SKM-1 treated with dmso at 0.1 percent for 144 hours (cell line): Measurements from ENCODE around the gene ANO9.
"Not testable (repeated sequence)": the region's sequence is repeated elsewhere in the genome, so short reads cannot be mapped to it uniquely, and the experiment has no call there.

Experiments used
- DNase-seq: peaks from one replicate; lab custom pipeline; 2025; ENCODE audit not compliant: unreplicated experiment; lab: John Stamatoyannopoulos, UW

The ANO9 gene

DNA sequence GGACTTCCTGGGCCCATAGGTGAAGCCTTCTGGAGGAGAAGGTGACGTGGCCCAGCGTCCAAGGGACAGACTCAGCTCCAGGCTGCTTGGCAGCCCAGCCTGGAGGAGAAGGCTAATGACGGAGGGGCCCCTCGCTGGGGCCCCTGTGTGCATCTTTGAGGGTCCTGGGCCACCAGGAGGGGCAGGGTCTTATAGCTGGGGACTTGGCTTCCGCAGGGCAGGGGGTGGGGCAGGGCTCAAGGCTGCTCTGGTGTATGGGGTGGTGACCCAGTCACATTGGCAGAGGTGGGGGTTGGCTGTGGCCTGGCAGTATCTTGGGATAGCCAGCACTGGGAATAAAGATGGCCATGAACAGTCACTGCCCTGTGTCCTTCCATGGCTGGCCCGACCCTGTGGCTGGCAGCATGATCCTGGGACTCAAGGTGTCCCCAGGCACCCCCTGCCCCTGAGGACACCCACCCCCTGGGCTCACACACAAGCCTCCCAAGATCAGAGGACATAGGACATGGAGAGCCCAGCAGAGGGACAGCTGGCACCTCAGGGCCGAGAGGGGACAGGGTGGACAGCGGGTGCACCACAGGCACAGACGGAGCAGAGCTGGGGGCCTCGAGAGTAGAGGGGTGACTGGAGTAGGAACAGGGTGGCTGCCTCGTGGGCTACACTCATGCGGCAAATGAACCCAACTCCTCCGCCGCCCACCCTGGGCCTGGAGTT is 37.1 kb downstream of the ANO9 start:
- no peak for DNase-seq

DNA sequence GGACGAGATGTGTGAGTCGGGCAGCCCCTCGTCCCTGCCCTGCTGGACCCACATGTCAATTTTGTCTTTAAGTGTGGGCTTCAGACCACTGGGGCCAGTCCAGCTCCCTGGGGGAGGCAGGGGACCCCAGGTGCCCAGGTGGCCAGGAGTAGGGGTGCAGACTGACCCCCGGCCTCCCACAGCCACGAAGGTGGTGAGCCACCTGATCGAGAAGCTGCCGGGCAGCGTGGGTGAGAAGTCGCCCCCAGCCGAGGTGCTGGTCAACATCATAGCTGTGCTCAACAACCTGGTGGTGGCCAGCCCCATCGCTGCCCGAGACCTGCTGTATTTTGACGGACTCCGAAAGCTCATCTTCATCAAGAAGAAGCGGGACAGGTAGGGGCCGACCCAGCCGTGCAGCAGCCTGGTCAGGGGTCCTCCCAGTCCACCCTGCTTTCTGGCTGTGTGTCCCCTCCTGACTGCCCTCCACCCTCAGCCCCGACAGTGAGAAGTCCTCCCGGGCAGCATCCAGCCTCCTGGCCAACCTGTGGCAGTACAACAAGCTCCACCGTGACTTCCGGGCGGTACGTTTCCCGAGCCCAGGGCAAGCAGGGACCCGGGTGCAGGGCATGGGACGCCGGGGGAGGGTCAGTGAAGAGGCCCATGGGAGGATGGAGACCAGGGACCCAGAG is 37.9 kb downstream of the ANO9 start:
- DNase-seq = no peak

DNA sequence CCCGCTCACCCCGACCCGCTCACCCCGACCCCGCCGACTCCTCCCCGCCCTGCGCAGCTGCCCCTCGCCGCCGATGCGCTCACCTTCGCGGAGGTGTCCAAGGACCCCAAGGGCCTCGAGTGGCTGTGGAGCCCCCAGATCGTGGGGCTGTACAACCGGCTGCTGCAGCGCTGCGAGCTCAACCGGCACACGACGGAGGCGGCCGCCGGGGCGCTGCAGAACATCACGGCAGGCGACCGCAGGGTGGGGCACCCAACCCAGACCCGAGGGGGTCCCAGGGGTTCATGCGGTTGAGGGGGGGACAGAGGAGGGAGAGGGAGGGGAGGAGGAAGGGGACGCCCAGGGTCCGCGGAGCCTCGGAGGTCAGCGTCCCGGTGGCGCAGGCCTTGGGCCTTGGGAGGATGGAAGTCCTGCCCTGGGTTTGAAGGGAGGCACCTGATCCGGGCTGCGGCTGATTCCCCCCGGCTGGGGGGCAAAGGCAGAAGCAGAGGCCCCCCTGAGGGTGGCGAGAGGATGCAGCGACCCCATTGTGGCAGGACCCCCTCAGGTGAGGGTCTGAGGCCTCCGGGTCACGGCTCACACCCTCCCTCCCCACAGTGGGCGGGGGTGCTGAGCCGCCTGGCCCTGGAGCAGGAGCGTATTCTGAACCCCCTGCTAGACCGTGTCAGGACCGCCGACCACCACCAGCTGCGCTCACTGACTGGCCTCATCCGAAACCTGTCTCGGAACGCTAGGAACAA is 38.6 kb downstream of the ANO9 start:
- no peak for DNase-seq

DNA sequence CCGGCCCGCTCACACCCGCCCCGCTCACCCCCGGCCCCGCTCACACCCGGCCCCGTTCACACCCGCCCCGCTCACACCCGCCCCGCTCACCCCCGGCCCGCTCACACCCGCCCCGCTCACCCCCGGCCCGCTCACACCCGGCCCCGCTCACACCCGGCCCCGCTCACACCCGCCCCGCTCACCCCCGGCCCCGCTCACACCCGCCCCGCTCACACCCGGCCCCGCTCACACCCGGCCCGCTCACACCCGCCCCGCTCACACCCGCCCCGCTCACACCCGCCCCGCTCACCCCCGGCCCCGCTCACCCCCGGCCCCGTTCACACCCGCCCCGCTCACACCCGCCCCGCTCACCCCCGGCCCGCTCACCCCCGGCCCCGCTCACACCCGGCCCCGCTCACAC is 40.6 kb downstream of the ANO9 start:
- DNase-seq = not testable (repeated sequence)

DNA sequence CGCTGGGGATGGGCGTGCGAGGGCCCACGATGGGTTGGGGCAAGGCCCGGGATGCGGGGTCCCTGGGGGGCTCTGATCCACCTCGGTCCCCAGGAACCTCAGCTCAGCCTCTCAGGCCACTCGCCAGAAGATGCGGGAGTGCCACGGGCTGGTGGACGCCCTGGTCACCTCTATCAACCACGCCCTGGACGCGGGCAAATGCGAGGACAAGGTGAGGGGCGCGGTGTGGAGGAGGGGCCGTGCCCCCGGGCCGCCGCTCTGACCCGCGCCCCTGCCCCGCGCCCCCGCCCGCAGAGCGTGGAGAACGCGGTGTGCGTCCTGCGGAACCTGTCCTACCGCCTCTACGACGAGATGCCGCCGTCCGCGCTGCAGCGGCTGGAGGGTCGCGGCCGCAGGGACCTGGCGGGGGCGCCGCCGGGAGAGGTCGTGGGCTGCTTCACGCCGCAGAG is 41.5 kb downstream of the ANO9 start:
- DNase-seq = no peak

DNA sequence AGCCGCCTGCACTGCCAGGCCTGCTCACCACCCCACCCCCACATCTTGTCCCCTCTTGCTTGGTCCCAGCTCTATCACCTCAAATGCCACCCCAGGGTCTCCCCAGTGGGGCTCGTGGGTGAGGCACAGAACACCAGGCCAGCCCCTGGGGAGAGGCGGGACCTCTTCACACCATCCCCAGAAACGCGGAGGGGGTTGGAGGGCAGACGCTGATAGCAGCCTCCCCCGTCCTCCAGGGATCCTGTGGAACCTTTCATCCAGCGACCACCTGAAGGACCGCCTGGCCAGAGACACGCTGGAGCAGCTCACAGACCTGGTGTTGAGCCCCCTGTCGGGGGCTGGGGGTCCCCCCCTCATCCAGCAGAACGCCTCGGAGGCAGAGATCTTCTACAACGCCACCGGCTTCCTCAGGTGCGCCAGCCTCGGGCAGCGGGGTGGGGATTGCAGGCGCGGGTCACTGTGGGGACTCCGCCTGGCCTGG is 42.0 kb downstream of the ANO9 start:
- DNase-seq = no peak

DNA sequence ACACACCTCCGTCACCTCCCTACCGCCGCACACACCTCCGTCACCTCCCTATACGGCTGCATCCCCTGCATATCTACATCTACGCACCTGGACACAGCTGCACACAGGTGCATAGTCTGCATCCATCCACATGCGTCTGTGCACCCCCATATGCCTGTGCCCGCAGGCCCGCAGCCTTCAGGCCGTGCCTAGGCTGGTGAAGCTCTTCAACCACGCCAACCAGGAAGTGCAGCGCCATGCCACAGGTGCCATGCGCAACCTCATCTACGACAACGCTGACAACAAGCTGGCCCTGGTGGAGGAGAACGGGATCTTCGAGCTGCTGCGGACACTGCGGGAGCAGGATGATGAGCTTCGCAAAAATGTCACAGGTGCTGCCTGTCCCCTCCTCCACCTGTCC is 43.0 kb downstream of the ANO9 start:
- DNase-seq = no peak

DNA sequence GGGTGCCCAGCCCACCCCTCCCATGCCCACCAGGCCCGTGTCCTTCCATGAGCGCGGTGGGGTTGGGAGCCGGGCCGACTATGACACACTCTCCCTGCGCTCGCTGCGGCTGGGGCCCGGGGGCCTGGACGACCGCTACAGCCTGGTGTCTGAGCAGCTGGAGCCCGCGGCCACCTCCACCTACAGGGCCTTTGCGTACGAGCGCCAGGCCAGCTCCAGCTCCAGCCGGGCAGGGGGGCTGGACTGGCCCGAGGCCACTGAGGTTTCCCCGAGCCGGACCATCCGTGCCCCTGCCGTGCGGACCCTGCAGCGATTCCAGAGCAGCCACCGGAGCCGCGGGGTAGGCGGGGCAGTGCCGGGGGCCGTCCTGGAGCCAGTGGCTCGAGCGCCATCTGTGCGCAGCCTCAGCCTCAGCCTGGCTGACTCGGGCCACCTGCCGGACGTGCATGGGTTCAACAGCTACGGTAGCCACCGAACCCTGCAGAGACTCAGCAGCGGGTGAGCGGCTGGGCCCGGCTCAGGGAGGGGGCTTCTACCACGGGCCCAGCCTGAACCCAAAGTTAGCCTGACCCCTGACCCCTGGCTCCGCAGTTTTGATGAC is 44.8 kb downstream of the ANO9 start:
- peak; percentile 31 for DNase-seq

DNA sequence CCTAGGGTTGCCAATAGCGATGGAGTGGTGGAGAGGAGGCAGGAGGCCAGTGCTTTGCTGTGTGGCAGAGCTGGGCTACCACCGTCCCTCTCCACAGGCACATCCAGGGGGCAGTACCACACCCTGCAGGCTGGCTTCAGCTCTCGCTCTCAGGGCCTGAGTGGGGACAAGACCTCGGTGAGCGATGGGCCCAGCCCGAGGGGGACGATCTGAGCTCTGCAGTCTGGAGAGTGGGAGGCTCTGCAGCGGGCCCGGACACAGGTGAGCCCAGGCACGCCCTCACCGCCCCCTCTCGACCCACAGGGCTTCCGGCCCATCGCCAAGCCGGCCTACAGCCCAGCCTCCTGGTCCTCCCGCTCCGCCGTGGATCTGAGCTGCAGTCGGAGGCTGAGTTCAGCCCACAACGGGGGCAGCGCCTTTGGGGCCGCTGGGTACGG is 45.3 kb downstream of the ANO9 start:
- DNase-seq = peak; percentile 30

DNA sequence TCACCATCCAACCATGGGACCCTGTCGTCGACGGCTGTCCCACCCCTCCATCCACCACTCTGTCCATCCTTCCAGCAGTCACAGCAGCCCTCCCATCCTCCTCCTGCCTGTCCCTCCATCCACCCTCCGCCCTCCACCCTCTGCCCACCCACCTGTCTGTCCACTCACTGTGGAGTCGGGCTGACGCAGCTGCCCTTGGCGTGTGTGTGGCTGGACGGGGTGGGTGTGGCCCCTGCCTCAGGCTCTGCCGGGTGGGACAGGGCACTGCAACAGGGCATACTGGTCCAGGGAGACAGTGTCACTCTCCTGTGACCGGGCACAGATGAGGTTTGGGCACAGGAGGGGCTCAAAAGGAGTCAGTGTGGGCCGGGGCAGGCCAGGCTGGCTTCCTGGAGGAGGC is 45.9 kb downstream of the ANO9 start:
- DNase-seq = no peak

DNA sequence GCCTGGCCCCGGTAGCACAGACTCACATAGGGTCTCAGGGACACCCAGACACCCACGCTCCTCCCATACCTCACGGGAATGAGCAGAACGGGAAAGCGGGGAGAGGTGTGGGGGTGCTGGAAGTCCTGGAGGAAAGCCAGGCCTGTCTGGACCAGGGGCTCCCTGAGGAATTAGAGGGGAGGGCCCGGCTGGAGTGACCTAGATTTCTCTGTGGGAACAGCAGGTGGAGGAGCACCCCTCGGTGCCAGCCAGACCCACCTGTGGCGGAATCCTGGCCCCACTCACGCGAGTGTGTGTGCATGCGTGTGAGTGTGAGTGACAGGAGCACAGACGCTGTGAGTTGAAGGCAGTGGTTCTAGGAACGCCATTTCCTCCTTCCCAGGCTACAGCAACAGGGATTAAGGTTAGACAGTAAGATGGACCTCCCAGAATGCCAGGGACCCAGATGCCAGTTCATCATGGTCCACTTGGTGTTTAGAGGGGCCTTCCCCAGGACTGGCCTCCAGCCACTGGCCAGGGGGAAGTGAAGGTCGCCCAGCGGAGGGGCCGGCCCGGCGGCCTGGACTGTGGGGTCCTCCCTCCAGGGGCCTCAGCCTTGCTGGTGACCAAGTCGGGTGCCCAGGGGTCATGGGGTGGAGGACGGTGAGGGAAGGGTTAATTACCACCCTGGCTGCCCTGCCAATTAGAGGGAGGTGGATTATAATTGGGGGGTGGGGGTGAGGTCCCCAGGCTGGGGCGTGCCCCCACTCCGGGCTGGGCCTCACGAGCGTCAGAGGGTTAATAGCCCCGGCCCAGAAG is 46.8 kb downstream of the ANO9 start:
- no peak for DNase-seq

DNA sequence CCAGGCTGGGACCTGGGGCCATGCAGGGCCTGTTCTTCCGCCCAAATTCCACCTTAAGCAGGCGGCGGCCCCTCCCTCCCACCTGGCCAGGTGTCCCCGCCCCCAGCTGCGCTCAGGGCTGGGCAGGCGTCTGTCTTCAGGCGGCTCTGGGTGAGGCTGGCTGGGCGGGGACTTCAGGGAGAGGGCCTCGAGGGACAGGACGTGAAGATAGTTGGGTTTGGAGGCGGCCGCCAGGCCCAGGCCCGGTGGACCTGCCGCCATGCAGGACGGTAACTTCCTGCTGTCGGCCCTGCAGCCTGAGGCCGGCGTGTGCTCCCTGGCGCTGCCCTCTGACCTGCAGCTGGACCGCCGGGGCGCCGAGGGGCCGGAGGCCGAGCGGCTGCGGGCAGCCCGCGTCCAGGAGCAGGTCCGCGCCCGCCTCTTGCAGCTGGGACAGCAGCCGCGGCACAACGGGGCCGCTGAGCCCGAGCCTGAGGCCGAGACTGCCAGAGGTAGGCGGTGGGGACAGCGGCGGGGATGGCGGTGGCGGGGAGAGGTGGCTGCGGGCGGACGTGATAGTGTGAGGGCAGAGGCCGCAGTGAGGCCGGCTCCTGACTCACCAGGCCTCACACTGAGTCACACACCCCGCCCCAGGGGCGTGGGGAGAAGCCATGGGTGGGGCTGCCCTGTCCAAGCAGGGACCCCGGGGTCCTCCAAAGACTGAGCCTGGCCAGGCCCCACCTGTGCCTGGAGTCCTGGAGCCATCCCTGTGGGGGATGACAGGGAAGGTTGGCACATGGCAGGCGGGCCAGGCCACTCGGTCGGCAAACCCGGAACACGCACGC is 47.6 kb downstream of the ANO9 start, which contains the start of gene PKP3:
PKP3 (plus strand) TSS at position 176 of the 824 bp plus-strand sequence; CDS start at position 260, 84 bp downstream.
- DNase-seq = no peak

DNA sequence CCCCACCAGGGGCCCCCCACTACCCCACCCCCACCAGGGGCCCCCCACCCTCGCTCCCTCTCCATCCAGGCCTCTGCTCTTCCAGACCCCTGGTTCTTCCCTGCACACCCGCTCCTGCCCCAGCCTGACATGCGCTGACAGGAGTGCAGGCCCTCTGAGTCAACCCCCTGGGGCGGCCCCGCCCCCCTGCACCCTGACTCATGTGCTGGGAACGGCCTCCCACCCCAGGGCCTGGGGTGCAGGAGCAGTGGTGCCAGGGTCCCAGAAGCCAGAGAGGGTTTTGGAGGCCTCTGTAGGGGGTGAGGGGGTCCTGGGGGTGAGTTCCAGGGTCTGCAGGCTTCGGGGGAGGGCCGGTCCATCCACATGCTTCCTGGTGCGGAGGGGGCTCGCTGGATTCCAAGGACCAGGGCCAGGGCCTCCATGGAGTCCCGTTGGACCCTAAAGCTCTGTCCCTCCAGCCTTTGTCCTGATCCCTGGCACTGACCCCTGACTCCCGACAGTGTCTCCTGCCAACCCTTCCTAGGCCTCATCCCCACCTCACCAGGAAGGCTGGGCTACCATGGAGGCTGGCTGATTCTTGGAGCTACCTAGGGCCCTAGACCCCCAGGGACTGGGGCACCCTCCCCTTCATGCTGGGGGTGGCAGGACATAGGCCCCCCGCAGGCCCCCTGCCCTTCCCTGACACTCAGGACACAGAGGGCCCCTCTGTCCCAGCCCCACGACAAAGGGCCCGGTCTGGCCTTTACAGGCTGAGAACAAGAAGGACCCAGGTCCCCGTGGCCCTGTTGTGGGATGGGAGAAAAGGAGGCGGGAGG is 48.4 kb downstream of the ANO9 start:
- no peak for DNase-seq

DNA sequence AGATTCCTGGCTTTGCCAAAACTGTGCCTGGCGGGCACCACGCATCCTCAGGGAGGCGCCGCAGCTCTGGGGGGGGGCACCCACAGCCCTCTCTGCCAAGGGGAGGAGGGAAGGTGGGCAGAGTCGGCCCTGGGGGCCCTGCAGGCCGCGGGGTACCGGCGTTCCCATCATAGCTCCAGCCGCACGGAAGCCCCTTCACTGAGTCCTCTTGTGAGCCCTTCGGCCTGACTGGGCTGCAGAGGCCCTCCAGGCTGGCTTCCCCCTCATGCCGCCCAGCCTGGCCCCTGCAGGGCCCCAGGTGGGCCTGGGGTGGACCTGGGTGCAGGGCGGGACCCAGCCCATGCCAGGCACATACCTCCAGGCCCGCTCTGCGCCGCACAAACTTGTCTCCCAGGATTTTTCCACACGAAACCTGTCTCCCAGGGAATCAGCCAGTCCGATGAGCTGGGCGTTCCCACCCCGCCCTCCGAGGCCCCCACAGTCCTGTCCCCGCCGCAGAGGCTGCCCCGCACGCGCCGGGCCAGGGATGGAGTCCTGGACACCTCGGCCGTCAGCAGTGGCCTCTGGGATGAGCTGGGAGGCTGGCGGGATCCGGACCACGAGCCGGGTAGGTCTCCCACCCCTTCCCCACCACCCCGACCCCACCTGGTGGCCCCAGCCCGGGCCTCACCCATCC is 49.6 kb downstream of the ANO9 start:
- DNase-seq = no peak

DNA sequence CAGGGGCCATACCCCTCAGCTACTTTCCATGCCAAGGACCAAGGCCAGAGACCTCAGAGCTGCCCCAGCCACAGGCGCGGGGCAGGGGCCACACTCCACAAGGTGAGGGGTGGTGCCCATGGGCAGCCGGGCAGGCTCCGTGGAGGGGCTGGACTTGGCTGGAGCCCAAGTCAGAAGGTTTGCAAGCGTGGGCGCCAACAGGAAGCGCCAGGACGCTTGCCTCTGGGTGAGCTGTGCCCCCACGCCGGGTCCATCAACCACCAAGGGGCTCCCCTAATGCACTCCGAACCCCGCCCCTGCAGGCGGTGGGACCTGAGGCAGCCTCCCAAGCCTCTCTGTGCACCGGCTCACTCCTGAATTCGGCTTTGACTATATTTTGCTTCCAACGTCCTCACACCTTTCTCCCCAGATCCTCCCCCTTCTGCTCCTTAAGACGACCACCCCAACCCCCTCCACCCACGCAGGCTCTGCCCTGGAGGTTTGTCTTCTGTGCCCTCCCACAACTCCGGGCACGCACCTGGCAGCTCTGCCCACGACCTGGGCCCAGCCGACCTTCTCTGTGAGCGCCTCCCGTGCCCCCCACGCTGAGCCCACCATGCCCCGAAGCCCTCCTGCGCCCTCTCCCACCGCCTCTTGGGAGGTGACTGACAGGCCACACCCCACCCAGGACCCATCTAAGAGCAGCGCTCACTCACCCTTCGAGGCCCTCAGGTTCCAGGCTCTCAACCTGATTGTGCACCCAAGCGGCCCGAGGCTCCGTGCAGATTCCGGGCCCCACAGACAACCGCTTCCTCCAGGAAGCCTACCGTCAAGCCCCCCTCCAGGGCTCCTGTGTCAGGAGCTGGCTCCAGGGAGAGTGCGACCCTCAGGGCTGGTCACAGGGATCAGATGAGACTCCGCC is 50.4 kb downstream of the ANO9 start:
- DNase-seq = no peak

DNA sequence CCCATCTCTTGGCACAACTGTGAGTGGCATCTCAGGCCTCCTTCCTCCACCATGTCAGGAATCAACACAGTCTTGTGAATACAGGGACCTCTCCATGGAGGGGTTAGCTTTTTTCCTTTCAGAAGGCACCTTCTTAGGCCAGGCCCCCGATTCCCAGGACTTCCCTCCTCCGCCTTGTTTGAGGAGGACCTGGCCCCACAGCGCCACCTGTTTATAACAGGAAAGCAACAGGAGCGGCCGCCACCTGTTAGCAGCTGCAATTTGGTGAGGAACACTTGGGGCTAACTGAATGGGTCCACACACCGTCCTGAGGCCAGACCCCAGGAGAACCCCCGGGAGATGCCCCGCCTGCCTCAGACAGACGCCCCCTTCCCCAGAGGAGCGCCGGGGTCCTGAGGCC is 51.6 kb downstream of the ANO9 start:
- no peak for DNase-seq

DNA sequence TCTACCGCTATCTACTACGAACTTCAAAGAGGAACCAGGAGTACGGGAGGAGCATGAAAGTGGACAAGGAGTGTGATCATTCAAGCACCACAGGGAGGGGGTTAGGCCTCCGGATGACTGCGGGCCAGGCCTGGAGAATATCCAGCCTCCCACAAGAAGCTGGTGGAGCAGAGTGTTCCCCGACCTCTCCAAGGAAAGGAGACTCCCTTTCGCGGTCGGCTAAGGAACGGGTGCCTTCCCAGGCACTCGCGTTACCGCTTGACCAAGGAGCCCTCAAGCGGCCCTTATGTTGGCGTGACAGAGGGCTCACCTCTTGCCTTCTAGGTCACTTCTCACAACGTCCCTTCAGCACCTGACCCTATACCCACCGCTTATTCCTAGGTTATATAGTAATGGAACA is 52.4 kb downstream of the ANO9 start:
- not testable (repeated sequence) for DNase-seq
